Heart right ventricle (tissue), 16 donors: ENCODE results near the gene GRM3. TPM values are rescaled to one million over a fixed set of nuclear protein-coding genes. Genes with fewer than 3 reads are reported as not detected.

Experiments
- ATAC-seq, 8 donors: fragments of 200-7000 bp; cut with Tn5 transposase; one replicate each; pipeline ENCODE4 v1.9.1; 2020; ENCODE audit warnings: mild to moderate bottlenecking in 8 of 8, moderate library complexity in 8 of 8, moderate number of reproducible peaks in 1 of 8
- DNase-seq, 2 donors: peaks; one replicate each; pipeline ENCODE4 v3.0.0-alpha.2; 2020
- H3K27ac ChIP-seq, 10 donors: fragments of 200-600 bp; sonication (generic) in 2 of 10; one replicate each; pipeline versions ENCODE4 v1.5.0 to v1.8.0; 2020 to 2022; ENCODE audit warnings: mild to moderate bottlenecking in 3 of 10
- H3K27me3 ChIP-seq, 7 donors: fragments of 200-600 bp; one replicate each; pipeline ENCODE4 v1.8.0; 2021 to 2022; ENCODE audit warnings: mild to moderate bottlenecking in 2 of 7
- H3K36me3 ChIP-seq, 9 donors: fragments of 200-600 bp; sonication (generic) in 1 of 9; one replicate each; pipeline versions ENCODE4 v1.5.0 to v1.8.0; 2020 to 2022; ENCODE audit warnings: mild to moderate bottlenecking in 2 of 9
- H3K4me1 ChIP-seq, 9 donors: fragments of 200-600 bp; sonication (generic) in 1 of 9; one replicate each; pipeline versions ENCODE4 v1.5.0 to v1.8.0; 2020 to 2022; ENCODE audit warnings: mild to moderate bottlenecking in 4 of 9
- H3K4me3 ChIP-seq, 10 donors: fragments of 200-600 bp; sonication (generic) in 2 of 10; one replicate each; pipeline versions ENCODE4 v1.5.0 to v1.8.0; 2020 to 2022; ENCODE audit warnings: mild to moderate bottlenecking in 7 of 10, moderate library complexity in 2 of 10
- H3K9me3 ChIP-seq, 11 donors: fragments of 200-600 bp in 10 of 11; sonication (generic) in 2 of 11; one replicate each; pipeline versions ENCODE4 v1.5.0 to v1.8.0; 2013 to 2022; ENCODE audit warnings: mild to moderate bottlenecking in 2 of 11, control low read depth in 1 of 11, moderate library complexity in 1 of 11
- WGBS, 2 donors: extraction: QIAGEN DNeasy Blood & Tissue Kit; methylation state at CpG; one replicate each; pipeline ENCODE4 v1.1.7; 2013; ENCODE audit warnings: inconsistent platforms in 1 of 2; 5-methylcytosine and 5-hydroxymethylcytosine counted together
- intact Hi-C, 10 donors: fragments of 100-400 bp; cut with DNase I; formaldehyde crosslinking; loops; one replicate each; pipeline versions ENCODE4 v1.11.1 to v1.14.2; 2022
- polyA plus RNA-seq, 2 donors: library from polyadenylated mRNA; stranded (reverse); fragments of 200-250 nt; gene quantifications; one replicate each; pipeline ENCODE4 v1.2.3, GENCODE V29; 2013
- total RNA-seq, 10 donors: library from RNA; stranded (reverse); fragmentation: NEBNext Ultra II Directional in 3 of 10; extraction: Animal tissue kit (Norgen Biotek cat#: 25700) in 3 of 10; gene quantifications; one replicate each; pipeline versions ENCODE4 v1.2.1 to v1.2.4, GENCODE V29; 2021 to 2023
- TF ChIP-seq, protein P1 (sequence below), 9 donors: fragments of 200-600 bp; sonication (generic) in 2 of 9; IDR thresholded peaks; one replicate each; pipeline versions ENCODE4 v1.5.0 to v1.8.0; 2021 to 2022; ENCODE audit warnings: antibody characterized with exemption in 9 of 9, mild to moderate bottlenecking in 5 of 9, moderate library complexity in 1 of 9
- donor health status: Arrhythmogenic right ventricular cardiomyopathy.
- donor health status: ischemic (EF 13 %, LVEDD 7.1; RV severe dilation, severe dysfunction).
- donor health status: healthy with polysubstance abuse.
- donor health status: DM: no; HTN: yes; CAD: no.
- donor health status: DM: no; HTN: no; CAD: no.
- donor health status: ischemic (EF 25% LVEDD 6.9; RV normal size, moderate dysfunction).
- donor health status: ischemic (EF 25% LVEDD 5.7; RV mildly dilated, moderate dysfunction).
- donor health status: healthy.
- donor health status: DM: yes; HTN: yes; CAD: no.
- donor health status: Ischemic cardiomyopathy.
- donor health status: ischemic (EF 35%, LVEDD 5.7; RV mildly dilated, moderate dysfunction).
- donor health status: nonischemic (EF 11% LVEDD 7.7; RV severe dilation, severe dysfunction).
- donor health status: DM: yes; HTN: yes; CAD: no.
- donor health status: PGD.
- donor health status: ischemic (EF 29% LVEDD 5.4; RV normal size, mild dysfunction).
- donor health status: nonischemic (EF 23%, LVEDD 6.1; RV moderate dilation, normal function).

Gene GRM3
- total and polyA plus RNA-seq, 12 donors = 0.01 to 0.24 (median 0.15) TPM; not detected in 9

DNA sequence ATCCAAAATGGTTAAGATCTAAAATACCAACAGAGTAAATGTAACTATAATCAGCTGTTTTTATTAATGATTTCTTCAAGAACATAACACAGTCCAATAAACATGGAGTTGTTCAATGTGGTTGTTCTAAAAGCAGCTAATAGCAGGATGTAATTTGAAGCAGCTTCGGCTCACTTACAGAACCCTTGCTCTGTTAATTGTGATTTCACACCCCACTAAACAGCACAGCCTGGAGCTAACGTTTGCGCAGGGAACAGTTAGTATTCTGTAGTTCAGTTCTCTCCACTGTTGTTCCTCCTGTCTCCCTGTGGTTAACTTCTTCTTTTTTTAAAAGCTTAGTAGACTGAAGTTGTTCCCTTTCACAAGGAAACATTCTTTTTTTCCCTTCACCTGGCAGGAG lies 104.0 kb downstream of the GRM3 start:
- WGBS, 2 donors = 45 to 52% methylated on average over 3 of the region's 3 CpGs
- Histone ChIP-seq H3K4me1 (no peaks in the 10 kb centered on the region), H3K27ac (no peak overlapping the region), H3K4me3 (no peak overlapping the region), H3K36me3 (no peaks in the 10 kb centered on the region), H3K9me3 (no peaks in the 10 kb centered on the region), H3K27me3 (no peaks in the 10 kb centered on the region)
- TF ChIP-seq, protein P1, sequence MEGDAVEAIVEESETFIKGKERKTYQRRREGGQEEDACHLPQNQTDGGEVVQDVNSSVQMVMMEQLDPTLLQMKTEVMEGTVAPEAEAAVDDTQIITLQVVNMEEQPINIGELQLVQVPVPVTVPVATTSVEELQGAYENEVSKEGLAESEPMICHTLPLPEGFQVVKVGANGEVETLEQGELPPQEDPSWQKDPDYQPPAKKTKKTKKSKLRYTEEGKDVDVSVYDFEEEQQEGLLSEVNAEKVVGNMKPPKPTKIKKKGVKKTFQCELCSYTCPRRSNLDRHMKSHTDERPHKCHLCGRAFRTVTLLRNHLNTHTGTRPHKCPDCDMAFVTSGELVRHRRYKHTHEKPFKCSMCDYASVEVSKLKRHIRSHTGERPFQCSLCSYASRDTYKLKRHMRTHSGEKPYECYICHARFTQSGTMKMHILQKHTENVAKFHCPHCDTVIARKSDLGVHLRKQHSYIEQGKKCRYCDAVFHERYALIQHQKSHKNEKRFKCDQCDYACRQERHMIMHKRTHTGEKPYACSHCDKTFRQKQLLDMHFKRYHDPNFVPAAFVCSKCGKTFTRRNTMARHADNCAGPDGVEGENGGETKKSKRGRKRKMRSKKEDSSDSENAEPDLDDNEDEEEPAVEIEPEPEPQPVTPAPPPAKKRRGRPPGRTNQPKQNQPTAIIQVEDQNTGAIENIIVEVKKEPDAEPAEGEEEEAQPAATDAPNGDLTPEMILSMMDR (IDR thresholded peaks at IDR 0.05) = no peak
- intact Hi-C loops = no loop called here
- no peak for DNase-seq
- no peak for ATAC-seq

DNA sequence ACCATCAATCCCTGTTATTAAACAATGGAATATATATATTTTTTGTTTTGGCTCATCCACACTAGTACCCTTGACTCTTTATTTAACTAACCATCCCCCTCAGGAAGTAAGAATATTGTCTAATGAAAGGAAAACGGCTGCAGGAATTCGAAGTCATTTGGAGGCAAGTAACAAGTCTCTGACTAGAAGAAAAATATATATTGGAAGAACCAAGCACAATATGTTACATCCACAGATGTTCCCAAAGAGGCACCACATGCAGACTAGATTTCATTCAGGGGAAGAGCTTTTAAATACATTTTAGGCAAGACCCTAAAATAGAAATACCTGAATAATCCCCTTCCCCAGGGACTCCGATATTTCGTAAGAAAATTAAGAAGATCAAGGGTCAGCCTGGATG lies 104.5 kb downstream of the GRM3 start:
- DNase-seq = no peak
- TF ChIP-seq, protein P1 (IDR thresholded peaks at IDR 0.05) = no peak
- no peaks in the 10 kb centered on the region for H3K4me1 ChIP-seq
- H3K36me3 ChIP-seq = no peaks in the 10 kb centered on the region
- H3K27ac ChIP-seq = no peak overlapping the region
- 60% methylated on average over 4 of the region's 4 CpGs for WGBS, 2 donors
- H3K27me3 ChIP-seq = no peaks in the 10 kb centered on the region
- no peak for ATAC-seq
- intact Hi-C loops = no loop called here
- no peak overlapping the region for H3K4me3 ChIP-seq
- no peaks in the 10 kb centered on the region for H3K9me3 ChIP-seq

DNA sequence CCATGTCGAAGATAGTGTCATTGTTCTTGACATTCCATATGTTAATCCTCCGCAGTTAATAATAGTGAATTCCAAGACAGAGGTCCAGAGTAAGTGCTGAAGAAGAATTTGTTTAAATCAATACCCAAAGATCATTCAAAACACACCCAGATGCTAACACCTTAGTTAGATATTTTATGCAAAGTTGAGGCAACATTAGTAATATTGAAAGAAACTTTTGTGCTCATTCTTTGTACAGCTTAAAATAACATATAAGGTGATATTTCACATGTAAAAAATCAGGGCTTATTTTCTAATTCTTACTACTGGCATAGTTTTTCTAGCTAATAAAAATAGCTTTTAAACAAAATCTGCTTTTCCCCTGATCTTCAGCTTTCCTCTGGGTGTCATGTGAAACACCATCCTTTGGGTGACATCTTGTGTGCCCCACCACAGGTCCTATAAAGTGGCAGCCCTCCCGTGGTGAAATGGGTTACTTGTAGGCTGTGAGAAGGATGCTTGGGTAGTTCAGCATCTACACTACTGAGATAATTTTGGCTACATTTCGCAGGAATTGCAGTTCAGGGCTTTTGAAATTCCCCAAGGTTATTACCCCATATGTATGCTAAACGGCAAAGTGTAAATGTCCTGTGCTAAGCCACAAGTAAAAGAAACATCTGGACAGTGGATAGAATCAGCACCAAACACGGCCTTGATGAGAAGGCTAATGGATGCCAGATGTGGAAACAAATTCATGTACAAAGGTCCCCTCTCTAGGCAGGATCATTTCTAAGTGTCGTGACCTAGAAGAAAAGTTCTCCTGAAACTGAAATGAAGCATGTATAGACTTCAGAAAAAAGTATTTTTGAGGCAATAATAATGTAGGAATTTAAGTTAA lies 105.4 kb downstream of the GRM3 start:
- 64 to 73% methylated on average over 7 of the region's 7 CpGs for WGBS, 2 donors
- no peak overlapping the region for H3K4me3 ChIP-seq
- no peak overlapping the region for H3K27ac ChIP-seq
- H3K4me1 ChIP-seq = no peaks in the 10 kb centered on the region
- H3K27me3 ChIP-seq = no peaks in the 10 kb centered on the region
- intact Hi-C loops = no loop called here
- no peaks in the 10 kb centered on the region for H3K9me3 ChIP-seq
- H3K36me3 ChIP-seq = no peaks in the 10 kb centered on the region
- peak in 2 of 8 donors; percentile 16 to 25 for ATAC-seq
- DNase-seq = no peak
- TF ChIP-seq, protein P1 (IDR thresholded peaks at IDR 0.05) = no peak

DNA sequence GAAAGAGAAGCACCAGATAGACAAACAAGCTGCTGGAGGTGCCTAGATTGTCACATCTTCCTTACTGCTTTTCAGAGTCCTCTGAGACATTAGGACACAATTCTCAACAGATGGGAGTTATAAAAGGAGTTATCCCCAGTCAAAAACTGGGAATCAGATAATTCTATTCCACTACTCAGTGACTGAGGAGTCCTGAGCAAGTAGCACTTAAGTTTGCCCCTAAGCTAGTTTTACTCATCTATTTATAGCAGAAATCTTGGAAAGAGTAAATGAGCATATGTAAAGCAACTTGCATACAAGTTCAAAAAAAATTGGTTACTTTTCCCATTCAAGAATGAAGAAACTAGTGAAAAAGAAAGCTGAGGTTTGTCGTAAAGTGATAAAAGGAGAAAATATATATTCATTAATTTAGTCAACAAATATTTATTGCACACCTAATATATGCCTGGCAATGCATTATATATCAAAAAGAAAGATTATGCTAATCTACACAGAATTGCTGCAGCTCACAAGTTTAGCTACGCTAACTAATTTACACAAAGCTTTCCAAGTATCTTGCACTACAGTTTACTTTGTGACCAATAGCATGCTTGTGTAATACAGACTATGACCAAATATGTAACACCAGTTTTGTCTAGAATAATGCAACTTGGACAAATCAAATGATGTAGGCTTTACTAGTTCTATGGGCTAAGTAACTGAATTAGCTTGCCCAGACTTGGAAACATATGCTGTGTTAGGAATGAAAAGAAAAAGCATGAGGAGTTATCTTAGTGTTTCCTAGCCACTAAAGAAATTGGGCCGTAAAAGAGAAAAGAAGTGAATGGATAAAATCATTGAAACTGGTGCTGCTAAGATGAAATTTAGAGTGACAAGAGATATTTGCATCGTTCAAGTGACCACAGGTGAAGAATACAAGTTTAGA lies 106.3 kb downstream of the GRM3 start:
- TF ChIP-seq, protein P1 (IDR thresholded peaks at IDR 0.05) = no peak
- ATAC-seq (no peak), DNase-seq (no peak)
- 89 to 92% methylated on average over 4 of the region's 4 CpGs for WGBS, 2 donors
- no peaks in the 10 kb centered on the region for H3K4me1 ChIP-seq
- intact Hi-C loops = no loop called here
- no peak overlapping the region for H3K4me3 ChIP-seq
- no peak overlapping the region for H3K27ac ChIP-seq
- H3K36me3 ChIP-seq = no peaks in the 10 kb centered on the region
- H3K9me3 ChIP-seq = no peaks in the 10 kb centered on the region
- H3K27me3 ChIP-seq = no peaks in the 10 kb centered on the region
